Right ventricle myocardium superior (tissue), 1 donor: ENCODE data around the gene ZNF506. TPM values are rescaled to one million over a fixed set of nuclear protein-coding genes. Genes with fewer than 3 reads are reported as not detected.
"Not testable (repeated sequence)": the region's sequence is repeated elsewhere in the genome, so short reads cannot be mapped to it uniquely, and the experiment has no call there.

Experiments
- ATAC-seq: fragments of 200-7000 bp; cut with Tn5 transposase; one replicate; pipeline ENCODE4 v1.9.1; 2020; ENCODE audit warnings: mild to moderate bottlenecking; ENCODE audit not compliant: poor library complexity
- DNase-seq: peaks from one replicate; pipeline ENCODE4 v3.0.0-alpha.2; 2020
- intact Hi-C: fragments of 100-400 bp; cut with DNase I; formaldehyde crosslinking; loops from one replicate; pipeline ENCODE4 v1.11.2; 2022
- total RNA-seq: library from RNA; stranded (reverse); fragmentation: NEBNext Ultra II Directional; extraction: Animal tissue kit (Norgen Biotek cat#: 25700); gene quantifications from one replicate; pipeline ENCODE4 v1.2.1, GENCODE V29; 2021
- donor health status: DM: no; HTN: yes; CAD: no; lungs with severe emphysema.

The ZNF506 gene
- total RNA-seq, 1 donor from 2014 or later: 8.1 TPM

DNA sequence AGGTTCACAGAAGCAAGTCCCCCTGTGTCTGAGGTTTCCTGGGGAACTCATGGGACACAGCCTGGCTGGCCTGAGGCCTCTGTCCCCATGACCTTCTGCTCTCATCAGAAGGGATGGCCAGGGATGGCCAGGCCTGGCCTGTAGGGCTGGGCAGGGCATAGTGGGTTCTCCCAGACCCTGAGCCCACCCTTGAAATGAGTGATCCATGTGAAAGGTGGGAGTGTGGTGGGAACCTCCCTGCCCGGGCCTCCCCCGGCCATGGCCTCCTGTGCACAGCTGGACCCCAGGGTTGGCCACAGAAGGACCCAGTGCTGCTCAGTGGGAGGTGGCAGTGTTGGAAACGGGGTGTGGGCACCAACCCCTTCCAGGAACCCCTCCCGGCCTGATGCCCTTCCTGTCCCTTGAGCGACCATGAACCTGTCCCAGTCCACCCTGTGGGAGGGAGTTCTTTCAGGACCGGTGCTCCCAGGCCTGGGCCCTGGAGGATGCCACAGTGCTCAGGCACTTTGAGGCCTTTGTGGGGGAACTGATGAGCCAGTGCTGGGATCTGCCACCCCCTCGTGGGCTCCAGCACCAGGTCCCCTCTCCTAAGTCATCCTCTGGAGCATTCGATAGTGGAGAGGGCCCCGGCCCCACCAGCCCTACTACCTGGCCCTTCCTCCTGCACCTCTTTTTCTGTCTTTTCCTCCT lies 73.2 kb downstream of the ZNF506 start:
- no peak for ATAC-seq
- intact Hi-C loops: no loop called here
- no peak for DNase-seq

DNA sequence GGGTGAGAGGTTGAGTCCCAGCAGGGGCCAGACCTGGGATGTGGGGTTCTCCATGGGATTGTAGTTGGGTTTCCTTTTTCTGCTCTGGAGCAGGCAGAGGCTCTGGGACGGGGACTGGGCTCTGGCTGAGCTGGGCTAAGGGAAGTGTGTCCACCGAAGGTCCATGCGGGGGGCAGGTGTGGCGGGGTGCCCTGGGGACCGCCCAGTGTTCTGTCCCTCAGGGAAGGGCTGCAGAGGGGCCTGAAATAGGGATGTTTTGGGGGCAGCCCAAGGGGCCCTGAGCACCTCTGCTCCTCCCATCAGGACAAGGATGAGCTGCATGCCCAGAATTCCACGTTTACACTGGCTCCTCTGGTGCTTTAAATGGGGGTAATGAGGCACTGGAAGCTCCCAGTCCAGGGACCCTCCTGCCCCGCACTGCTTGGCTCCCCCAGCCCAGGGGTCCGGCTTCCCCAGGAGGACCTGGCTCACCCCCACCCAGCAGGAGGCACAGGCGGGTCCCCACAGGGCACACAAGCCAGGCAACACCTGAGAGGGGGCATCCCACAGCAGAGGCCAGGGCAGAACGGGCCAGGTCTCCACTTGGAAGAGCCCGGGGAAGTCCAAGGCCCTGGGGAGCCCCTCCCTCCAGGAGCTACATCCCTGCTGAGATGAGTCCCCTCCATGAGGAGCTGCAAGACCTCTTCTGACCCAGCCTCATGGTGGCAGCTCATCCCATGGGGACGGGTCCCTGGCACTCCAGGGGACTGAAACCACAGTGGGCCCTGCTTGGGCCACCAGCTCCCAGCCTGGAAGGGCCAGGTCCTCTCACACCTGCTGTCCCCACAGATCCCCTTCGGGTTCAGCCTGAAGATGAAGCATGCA lies 74.0 kb downstream of the ZNF506 start:
- no peak for DNase-seq
- no peak for ATAC-seq

DNA sequence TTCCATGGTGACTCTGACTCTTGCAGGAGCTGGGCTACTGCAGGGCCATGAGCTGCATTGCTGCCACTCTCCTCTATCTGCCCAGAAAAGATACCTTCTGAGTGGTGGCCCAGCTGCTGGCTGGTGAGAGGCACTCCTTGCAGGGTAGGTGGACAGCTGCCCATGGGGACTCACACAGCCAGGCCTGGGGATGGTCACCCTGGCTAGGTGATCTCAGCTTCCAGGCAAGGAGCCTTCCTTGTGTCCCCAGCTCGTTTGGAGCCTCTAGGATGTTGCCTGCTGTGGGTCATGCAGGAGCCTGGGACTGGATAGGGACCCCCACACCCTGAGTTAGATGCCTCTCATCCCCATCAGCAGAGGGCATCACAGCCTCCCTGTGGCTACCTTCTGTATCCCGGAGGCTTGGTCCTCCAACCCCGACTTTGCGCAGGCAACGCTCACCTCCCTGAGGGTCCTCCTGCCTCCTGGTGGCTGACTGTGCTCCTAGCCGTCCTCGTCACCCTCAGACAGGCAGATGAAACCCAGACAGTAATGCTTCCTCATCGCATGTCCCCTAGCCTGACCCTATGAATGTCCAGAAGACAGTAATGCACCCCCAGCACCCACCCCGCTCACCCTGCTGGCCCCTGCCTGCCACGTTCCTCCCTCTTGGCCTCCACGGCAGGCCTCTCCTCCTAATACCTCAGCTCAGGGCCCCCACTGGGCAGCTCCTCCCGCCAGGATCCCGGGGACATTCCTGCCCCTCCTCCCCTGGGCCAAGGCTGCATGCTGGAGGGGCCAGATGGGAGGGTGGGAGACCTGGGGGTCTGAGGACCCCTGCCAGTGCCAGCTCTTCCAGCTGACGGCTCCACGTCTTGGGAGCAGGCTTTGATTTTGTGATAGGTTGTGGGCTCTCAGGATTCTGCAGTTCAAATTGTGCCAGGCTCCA lies 75.0 kb downstream of the ZNF506 start:
- intact Hi-C loops: no loop called here
- DNase-seq (no peak), ATAC-seq (no peak)

More for the DNA sequence above, 74.0 kb downstream of the ZNF506 start:
- intact Hi-C loops: no loop called here

- ATAC-seq (no peak), DNase-seq (no peak)
- intact Hi-C loops: no loop called here
Observed at GRCh38 chr19:19745496-19746285, 75.9 kb downstream of the ZNF506 start.

DNA sequence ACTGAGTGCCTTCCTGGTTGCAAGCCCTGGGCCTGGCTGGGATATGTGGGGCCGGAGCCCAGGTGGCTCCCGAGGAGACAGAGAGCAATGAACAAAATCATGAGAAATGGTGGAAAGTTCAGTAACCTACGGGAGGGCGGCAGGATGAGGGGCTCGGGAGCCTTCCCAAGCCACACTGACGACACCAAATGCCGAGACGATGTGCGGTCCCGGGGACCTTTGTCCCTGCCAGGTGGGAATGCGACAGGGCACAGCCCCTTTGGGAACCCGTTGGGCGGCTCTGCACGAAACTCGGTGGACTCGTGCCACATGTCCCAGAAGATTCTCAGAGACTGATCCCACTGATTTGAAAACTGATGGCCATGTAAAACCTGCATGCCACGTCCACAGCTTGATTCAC lies 76.9 kb downstream of the ZNF506 start:
- DNase-seq (no peak), ATAC-seq (no peak)
- intact Hi-C loops: no loop called here

- DNase-seq, ATAC-seq, intact Hi-C loops: not testable (repeated sequence)
Observed at GRCh38 chr19:19743921-19744320, 77.6 kb downstream of the ZNF506 start.

GRCh38 chr19:19743176-19743575 lies 78.4 kb downstream of the ZNF506 start:
- ATAC-seq (no peak), DNase-seq (no peak)
- intact Hi-C loops: no loop called here

DNA sequence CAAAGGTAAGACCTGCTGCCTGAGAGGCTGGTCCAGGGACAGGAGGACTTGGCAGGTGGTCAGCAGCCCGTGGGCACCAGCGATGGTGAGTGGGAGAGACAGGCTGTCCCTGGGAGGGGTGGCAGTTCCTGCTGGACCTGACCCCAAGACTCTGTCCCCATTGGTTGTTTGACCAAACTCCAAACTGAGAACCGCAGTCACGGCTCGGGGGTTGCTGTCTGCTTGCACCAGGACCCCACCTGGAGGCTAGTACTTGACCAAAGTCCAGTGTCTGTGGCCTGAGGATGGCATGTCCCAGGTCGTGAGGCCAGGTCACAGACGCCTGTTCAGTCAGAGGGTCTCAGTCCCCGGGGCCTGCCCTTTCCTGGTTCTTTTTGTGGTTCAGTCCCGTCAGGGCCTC lies 78.8 kb downstream of the ZNF506 start:
- intact Hi-C loops: no loop called here
- no peak for DNase-seq
- no peak for ATAC-seq

Other genes starting within 250 kb of the ZNF506 start
- gene PBX4, start 203.1 kb downstream of the ZNF506 start, total RNA-seq: not detected
- gene LPAR2, start 193.5 kb downstream of the ZNF506 start, total RNA-seq: 1.7 TPM
- 3.0 TPM for gene GMIP, start 178.1 kb downstream of the ZNF506 start, total RNA-seq
- gene ATP13A1, start 158.1 kb downstream of the ZNF506 start, total RNA-seq: 16.2 TPM
- 2.9 TPM for gene ZNF101, start 152.9 kb downstream of the ZNF506 start, total RNA-seq
- 3.2 TPM for gene ZNF14, start 88.6 kb downstream of the ZNF506 start, total RNA-seq
- 6.6 TPM for gene ZNF253, start 44.1 kb upstream of the ZNF506 start, total RNA-seq
- 1.2 TPM for gene ZNF93, start 79.2 kb upstream of the ZNF506 start, total RNA-seq
- 6.3 TPM for gene ZNF682, start 217.8 kb upstream of the ZNF506 start, total RNA-seq